Keratinocyte (primary cell): ENCODE measurements around the gene CASP3. TPM values are rescaled to one million over a fixed set of nuclear protein-coding genes. Genes with fewer than 3 reads are reported as not detected.

ENCODE experiments used
- DNase-seq: peaks from one replicate; pipeline ENCODE4 v3.0.0-alpha.2; 2011; ENCODE audit warnings: low read depth, missing footprints, low spot score
- FAIRE-seq: peaks from 2 replicates; lab custom pipeline; 2011; peaks lifted over from hg19 to GRCh38; lab: Jason Lieb, UNC
- H2AFZ ChIP-seq: 2 replicates; pipeline ENCODE4 v1.6.0; 2012; ENCODE audit warnings: low read length, control low read depth, inconsistent platforms; ENCODE audit not compliant: control insufficient read depth
- H3K27ac ChIP-seq: 2 replicates; pipeline ENCODE4 v1.5.1; 2011; ENCODE audit warnings: low read length; ENCODE audit not compliant: control insufficient read depth, insufficient read depth
- H3K27me3 ChIP-seq: 3 replicates; pipeline ENCODE4 v1.6.0; 2011; ENCODE audit warnings: low read length; ENCODE audit not compliant: control insufficient read depth, insufficient read depth; ENCODE audit errors: extremely low read depth
- H3K36me3 ChIP-seq, 2 experiments: 2 replicates in 1 of 2; 3 replicates in 1 of 2; pipeline ENCODE4 v1.5.1; 2011; ENCODE audit warnings: low read length in 2 of 2, mild to moderate bottlenecking in 1 of 2; ENCODE audit not compliant: control insufficient read depth in 2 of 2, insufficient read depth in 2 of 2; ENCODE audit errors: extremely low read depth in 1 of 2
- H3K4me1 ChIP-seq: 3 replicates; pipeline ENCODE4 v1.5.1; 2011; ENCODE audit warnings: low read length; ENCODE audit not compliant: control insufficient read depth, insufficient read depth; ENCODE audit errors: extremely low read depth
- H3K4me2 ChIP-seq: 3 replicates; pipeline ENCODE4 v1.6.0; 2011; ENCODE audit warnings: low read depth, low read length; ENCODE audit not compliant: control insufficient read depth, insufficient read depth; ENCODE audit errors: extremely low read depth
- H3K4me3 ChIP-seq, 3 experiments: fragments of 200-600 bp in 1 of 3; sonication (generic) in 1 of 3; 2 replicates in 2 of 3; 3 replicates in 1 of 3; pipeline ENCODE4 v1.5.1; 2011 to 2016; ENCODE audit warnings: low read length in 3 of 3, mild to moderate bottlenecking in 3 of 3, control low read depth in 2 of 3, inconsistent platforms in 1 of 3, low read depth in 1 of 3, mixed read lengths in 1 of 3, mixed run types in 1 of 3, moderate library complexity in 1 of 3; ENCODE audit not compliant: control insufficient read depth in 2 of 3, insufficient read depth in 2 of 3; ENCODE audit errors: extremely low read depth in 1 of 3
- H3K79me2 ChIP-seq: 2 replicates; pipeline ENCODE4 v1.6.0; 2012; ENCODE audit warnings: low read length; ENCODE audit not compliant: control insufficient read depth, insufficient read depth
- H3K9ac ChIP-seq: 3 replicates; pipeline ENCODE4 v1.6.0; 2011; ENCODE audit warnings: low read length; ENCODE audit not compliant: control insufficient read depth, insufficient read depth; ENCODE audit errors: extremely low read depth
- H3K9me1 ChIP-seq: 3 replicates; pipeline ENCODE4 v1.6.0; 2011; ENCODE audit warnings: low read length; ENCODE audit not compliant: control insufficient read depth, insufficient read depth; ENCODE audit errors: extremely low read depth
- H3K9me3 ChIP-seq: 2 replicates; pipeline ENCODE4 v1.5.1; 2012; ENCODE audit warnings: low read depth, low read length; ENCODE audit not compliant: control insufficient read depth
- H4K20me1 ChIP-seq: 3 replicates; pipeline ENCODE4 v1.6.0; 2011; ENCODE audit warnings: low read length; ENCODE audit not compliant: control insufficient read depth, insufficient read depth; ENCODE audit errors: extremely low read depth
- CTCF ChIP-seq, 3 experiments: IDR thresholded peaks in 1 of 3; conservative IDR thresholded peaks in 1 of 3; optimal IDR thresholded peaks in 1 of 3; 2 replicates in 2 of 3; 3 replicates in 1 of 3; pipeline versions ENCODE3 to v1.5.1; 2011; ENCODE audit warnings: low read length in 3 of 3, mild to moderate bottlenecking in 3 of 3, moderate library complexity in 2 of 3, control low read depth in 1 of 3, inconsistent platforms in 1 of 3; ENCODE audit not compliant: insufficient read depth in 2 of 3; ENCODE audit errors: extremely low read depth in 1 of 3
- EZH2 ChIP-seq: IDR thresholded peaks from one replicate; pipeline ENCODE4 v1.6.1; 2012; ENCODE audit warnings: inconsistent platforms, mild to moderate bottlenecking, low read length, moderate library complexity
- dilution Hi-C: fragments of 300-500 bp; cut with MboI; formaldehyde crosslinking; loops from one replicate; pipeline ENCODE4 v1.7.0; 2020; ENCODE audit warnings: low sequenced_read_pairs; ENCODE audit not compliant: extremely low pct_ligation_motif_present
- polyA plus RNA-seq, 5 experiments: library from polyadenylated mRNA; depleted of rRNA in 3 of 5; stranded (reverse) in 3 of 5; stranded (forward) in 1 of 5; unstranded in 1 of 5; fragments of >200 nt; gene quantifications; 1 replicate in 1 of 5; 2 replicates in 3 of 5; 3 replicates in 1 of 5; pipeline versions ENCODE4 v1.2.1 to v1.2.3, GENCODE V29; 2011 to 2012; ENCODE audit warnings: missing spikeins in 2 of 5, low read depth in 1 of 5, low replicate concordance in 1 of 5

The CASP3 gene
- polyA plus RNA-seq, 1 donor (not counting 4 experiments of a cell fraction or from before 2014, with no cell fraction given), result 51.1 TPM

GRCh38 chr4:184648313-184649025 is 778 bp downstream of the CASP3 start:
- Histone ChIP-seq H3K4me1 (peaks cover 14% of the 10 kb centered on the region), H3K27ac (peak overlapping the region; percentile 81), H4K20me1 (no peaks in the 10 kb centered on the region), H2AFZ (peak overlapping the region; percentile 47), H3K4me2 (peak overlapping the region; percentile 77), H3K36me3 (peaks cover 0 to 8% of the 10 kb centered on the region in 2 experiments), H3K4me3 (peak overlapping the region; percentile 58 to 89 (median 89)), H3K27me3 (no peaks in the 10 kb centered on the region), H3K9ac (peak overlapping the region; percentile 86), H3K9me1 (no peaks in the 10 kb centered on the region), H3K79me2 (peaks cover 57% of the 10 kb centered on the region), H3K9me3 (no peaks in the 10 kb centered on the region)
- dilution Hi-C loops, result no loop called here
- TF ChIP-seq EZH2 (no peak), CTCF (optimal IDR thresholded peaks at IDR 0.05 in 1 of 3, IDR thresholded peaks at IDR 0.05 in 1 of 3, conservative IDR thresholded peaks at IDR 0.05 in 1 of 3; ENCODE audit: extremely low read depth in 1 of 3, insufficient read depth in 2 of 3, low read length in 3 of 3) (no peak)
- FAIRE-seq (peak; percentile 20), DNase-seq (no peak)

GRCh38 chr4:184648054-184648312 is 1.3 kb downstream of the CASP3 start:
- Histone ChIP-seq H3K27me3 (no peaks in the 10 kb centered on the region), H3K9ac (peak overlapping the region; percentile 86), H4K20me1 (no peaks in the 10 kb centered on the region), H3K27ac (peak overlapping the region; percentile 81), H2AFZ (no peak overlapping the region), H3K4me1 (peaks cover 14% of the 10 kb centered on the region), H3K9me1 (no peaks in the 10 kb centered on the region), H3K79me2 (peaks cover 59% of the 10 kb centered on the region), H3K36me3 (peaks cover 0 to 8% of the 10 kb centered on the region in 2 experiments), H3K4me2 (peak overlapping the region; percentile 77), H3K9me3 (no peaks in the 10 kb centered on the region), H3K4me3 (peak overlapping the region; percentile 58 to 89 (median 89))
- TF ChIP-seq EZH2, result no peak
- TF ChIP-seq CTCF (optimal IDR thresholded peaks at IDR 0.05 in 1 of 3, IDR thresholded peaks at IDR 0.05 in 1 of 3, conservative IDR thresholded peaks at IDR 0.05 in 1 of 3; ENCODE audit: extremely low read depth in 1 of 3, insufficient read depth in 2 of 3, low read length in 3 of 3), result no peak
- dilution Hi-C loops, result no loop called here
- FAIRE-seq (no peak), DNase-seq (no peak)
